GM12878 (cell line): ENCODE measurements around the gene PHOSPHO1. TPM values are rescaled to one million over a fixed set of nuclear protein-coding genes. Genes with fewer than 3 reads are reported as not detected.

ENCODE experiments used
- CREB1 ChIP-seq: IDR thresholded peaks from 2 replicates; pipeline ENCODE4 v1.6.1; 2012; ENCODE audit warnings: low read depth, mild to moderate bottlenecking, inconsistent platforms
- MXI1 ChIP-seq: fragments of 150-350 bp; IDR thresholded peaks from 2 replicates; pipeline ENCODE4 v1.6.1; 2011; ENCODE audit warnings: low read depth, mild to moderate bottlenecking, inconsistent platforms, low read length, improper control_type of control experiment
- PAX8 ChIP-seq: fragments of 450-650 bp; IDR thresholded peaks from 2 replicates; pipeline ENCODE4 v1.6.1; 2017; ENCODE audit warnings: mild to moderate bottlenecking, moderate library complexity
- POLR2AphosphoS5 ChIP-seq: IDR thresholded peaks from 2 replicates; pipeline ENCODE4 v1.6.1; 2011; ENCODE audit warnings: mild to moderate bottlenecking, low read length, inconsistent platforms
- SIX5 ChIP-seq: IDR thresholded peaks from 2 replicates; pipeline ENCODE4 v1.6.1; 2011; ENCODE audit warnings: mild to moderate bottlenecking, low read depth, low read length, moderate library complexity; ENCODE audit not compliant: severe bottlenecking
- SMARCA5 ChIP-seq: fragments of 450-650 bp; IDR thresholded peaks from 2 replicates; pipeline ENCODE4 v1.6.1; 2017; ENCODE audit warnings: mild to moderate bottlenecking
- SMC3 ChIP-seq: IDR thresholded peaks from 2 replicates; pipeline ENCODE4 v1.6.1; 2011; ENCODE audit warnings: low read length, improper control_type of control experiment, borderline replicate concordance
- SUZ12 ChIP-seq: fragments of 200-600 bp; sonication (generic); IDR thresholded peaks from one replicate; pipeline ENCODE4 v1.6.1; 2018; ENCODE audit warnings: antibody characterized with exemption, mild to moderate bottlenecking; ENCODE audit not compliant: unreplicated experiment
- polyA plus RNA-seq, 11 experiments: library from polyadenylated mRNA; depleted of rRNA in 4 of 11; unstranded in 6 of 11; stranded (reverse) in 5 of 11; fragments of >200 nt; fragmentation: Nextera tagmentation in 4 of 11; fragmentation: Illumina TruSeq in 1 of 11; extraction: Ambion mirVana in 4 of 11; extraction: Trizol in 1 of 11; gene quantifications; 1 replicate in 1 of 11; 2 replicates in 10 of 11; pipeline versions ENCODE4 v1.2.1 to v1.2.3, GENCODE V29; 2011 to 2016; ENCODE audit warnings: inconsistent platforms in 2 of 11, missing spikeins in 2 of 11, low read depth in 1 of 11
- total RNA-seq, 4 experiments: library from RNA; depleted of rRNA in 3 of 4; stranded (reverse); fragments of >200 nt in 3 of 4; fragmentation: Illumina TruSeq in 1 of 4; extraction: Trizol in 1 of 4; gene quantifications; 2 replicates each; pipeline versions ENCODE4 v1.2.1 to v1.2.3, GENCODE V29; 2013 to 2021
- TF ChIP-seq, protein P1 (sequence below): fragments of 450-650 bp; formaldehyde crosslinking; IDR thresholded peaks from 2 replicates; pipeline ENCODE4 v1.4.0; 2020; ENCODE audit warnings: mild to moderate bottlenecking, moderate library complexity
- TF ChIP-seq, protein P2 (sequence below): fragments of 450-650 bp; IDR thresholded peaks from 2 replicates; pipeline ENCODE4 v1.6.1; 2017; ENCODE audit warnings: mild to moderate bottlenecking, moderate library complexity
- TF ChIP-seq, protein P3 (sequence below): fragments of 450-650 bp; IDR thresholded peaks from 2 replicates; pipeline ENCODE4 v1.6.1; 2017; ENCODE audit warnings: antibody characterized with exemption, mild to moderate bottlenecking, moderate library complexity
- TF ChIP-seq, protein P4 (sequence below): fragments of 450-650 bp; IDR thresholded peaks from 2 replicates; pipeline ENCODE4 v1.6.1; 2016; ENCODE audit warnings: mild to moderate bottlenecking

Gene PHOSPHO1
- total and polyA plus RNA-seq, 10 of the 15 experiments (the other 5 are each of a cell fraction or from before 2014, with no cell fraction given) = 0.03 to 1.5 (median 0.16) TPM; not detected in 2

DNA sequence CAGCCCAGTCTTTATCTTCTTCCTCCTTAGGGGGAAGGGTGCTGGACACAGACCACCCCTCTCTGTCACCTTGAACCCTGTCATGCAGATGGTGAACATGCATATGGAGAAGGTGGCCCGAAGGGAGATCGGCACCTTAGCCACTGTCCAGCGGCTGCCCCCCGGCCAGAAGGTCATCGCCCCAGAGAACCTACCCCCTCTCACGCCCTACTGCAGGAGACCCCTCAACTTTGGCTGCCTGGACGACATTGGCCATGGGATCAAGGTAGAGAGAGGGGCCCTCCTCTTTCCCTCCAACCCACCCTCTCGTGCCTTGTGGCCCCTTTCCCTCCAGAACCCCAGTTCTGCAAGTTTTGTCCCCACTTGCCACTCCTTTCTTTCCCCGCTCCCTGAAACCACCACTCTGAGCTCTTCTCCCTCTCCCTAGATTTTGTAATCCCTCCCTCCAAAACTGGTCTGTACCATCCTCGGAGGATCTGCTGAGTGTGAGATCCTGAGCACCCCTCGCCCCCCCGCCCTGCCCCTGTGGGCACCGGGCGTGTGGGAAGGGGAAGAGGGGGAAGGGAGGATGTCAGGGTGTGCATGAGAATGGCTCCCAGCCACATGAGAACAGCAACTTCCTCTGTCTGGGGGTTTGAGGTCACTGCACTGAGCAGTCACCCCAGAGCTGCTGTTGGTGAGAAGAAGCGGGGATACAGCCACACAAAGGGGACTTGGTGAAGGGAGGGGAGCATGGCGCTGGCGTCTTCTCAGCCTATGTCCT lies 12.8 kb downstream of the PHOSPHO1 start (continued):
- TF ChIP-seq, protein P1, sequence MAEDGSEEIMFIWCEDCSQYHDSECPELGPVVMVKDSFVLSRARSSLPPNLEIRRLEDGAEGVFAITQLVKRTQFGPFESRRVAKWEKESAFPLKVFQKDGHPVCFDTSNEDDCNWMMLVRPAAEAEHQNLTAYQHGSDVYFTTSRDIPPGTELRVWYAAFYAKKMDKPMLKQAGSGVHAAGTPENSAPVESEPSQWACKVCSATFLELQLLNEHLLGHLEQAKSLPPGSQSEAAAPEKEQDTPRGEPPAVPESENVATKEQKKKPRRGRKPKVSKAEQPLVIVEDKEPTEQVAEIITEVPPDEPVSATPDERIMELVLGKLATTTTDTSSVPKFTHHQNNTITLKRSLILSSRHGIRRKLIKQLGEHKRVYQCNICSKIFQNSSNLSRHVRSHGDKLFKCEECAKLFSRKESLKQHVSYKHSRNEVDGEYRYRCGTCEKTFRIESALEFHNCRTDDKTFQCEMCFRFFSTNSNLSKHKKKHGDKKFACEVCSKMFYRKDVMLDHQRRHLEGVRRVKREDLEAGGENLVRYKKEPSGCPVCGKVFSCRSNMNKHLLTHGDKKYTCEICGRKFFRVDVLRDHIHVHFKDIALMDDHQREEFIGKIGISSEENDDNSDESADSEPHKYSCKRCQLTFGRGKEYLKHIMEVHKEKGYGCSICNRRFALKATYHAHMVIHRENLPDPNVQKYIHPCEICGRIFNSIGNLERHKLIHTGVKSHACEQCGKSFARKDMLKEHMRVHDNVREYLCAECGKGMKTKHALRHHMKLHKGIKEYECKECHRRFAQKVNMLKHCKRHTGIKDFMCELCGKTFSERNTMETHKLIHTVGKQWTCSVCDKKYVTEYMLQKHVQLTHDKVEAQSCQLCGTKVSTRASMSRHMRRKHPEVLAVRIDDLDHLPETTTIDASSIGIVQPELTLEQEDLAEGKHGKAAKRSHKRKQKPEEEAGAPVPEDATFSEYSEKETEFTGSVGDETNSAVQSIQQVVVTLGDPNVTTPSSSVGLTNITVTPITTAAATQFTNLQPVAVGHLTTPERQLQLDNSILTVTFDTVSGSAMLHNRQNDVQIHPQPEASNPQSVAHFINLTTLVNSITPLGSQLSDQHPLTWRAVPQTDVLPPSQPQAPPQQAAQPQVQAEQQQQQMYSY = no peak
- peak; percentile 65 for TF ChIP-seq POLR2AphosphoS5
- TF ChIP-seq SIX5 = no peak
- TF ChIP-seq PAX8 = no peak
- TF ChIP-seq SMC3 = peak; percentile 27; the same call in 1 of the 2 replicates
- TF ChIP-seq, protein P2, sequence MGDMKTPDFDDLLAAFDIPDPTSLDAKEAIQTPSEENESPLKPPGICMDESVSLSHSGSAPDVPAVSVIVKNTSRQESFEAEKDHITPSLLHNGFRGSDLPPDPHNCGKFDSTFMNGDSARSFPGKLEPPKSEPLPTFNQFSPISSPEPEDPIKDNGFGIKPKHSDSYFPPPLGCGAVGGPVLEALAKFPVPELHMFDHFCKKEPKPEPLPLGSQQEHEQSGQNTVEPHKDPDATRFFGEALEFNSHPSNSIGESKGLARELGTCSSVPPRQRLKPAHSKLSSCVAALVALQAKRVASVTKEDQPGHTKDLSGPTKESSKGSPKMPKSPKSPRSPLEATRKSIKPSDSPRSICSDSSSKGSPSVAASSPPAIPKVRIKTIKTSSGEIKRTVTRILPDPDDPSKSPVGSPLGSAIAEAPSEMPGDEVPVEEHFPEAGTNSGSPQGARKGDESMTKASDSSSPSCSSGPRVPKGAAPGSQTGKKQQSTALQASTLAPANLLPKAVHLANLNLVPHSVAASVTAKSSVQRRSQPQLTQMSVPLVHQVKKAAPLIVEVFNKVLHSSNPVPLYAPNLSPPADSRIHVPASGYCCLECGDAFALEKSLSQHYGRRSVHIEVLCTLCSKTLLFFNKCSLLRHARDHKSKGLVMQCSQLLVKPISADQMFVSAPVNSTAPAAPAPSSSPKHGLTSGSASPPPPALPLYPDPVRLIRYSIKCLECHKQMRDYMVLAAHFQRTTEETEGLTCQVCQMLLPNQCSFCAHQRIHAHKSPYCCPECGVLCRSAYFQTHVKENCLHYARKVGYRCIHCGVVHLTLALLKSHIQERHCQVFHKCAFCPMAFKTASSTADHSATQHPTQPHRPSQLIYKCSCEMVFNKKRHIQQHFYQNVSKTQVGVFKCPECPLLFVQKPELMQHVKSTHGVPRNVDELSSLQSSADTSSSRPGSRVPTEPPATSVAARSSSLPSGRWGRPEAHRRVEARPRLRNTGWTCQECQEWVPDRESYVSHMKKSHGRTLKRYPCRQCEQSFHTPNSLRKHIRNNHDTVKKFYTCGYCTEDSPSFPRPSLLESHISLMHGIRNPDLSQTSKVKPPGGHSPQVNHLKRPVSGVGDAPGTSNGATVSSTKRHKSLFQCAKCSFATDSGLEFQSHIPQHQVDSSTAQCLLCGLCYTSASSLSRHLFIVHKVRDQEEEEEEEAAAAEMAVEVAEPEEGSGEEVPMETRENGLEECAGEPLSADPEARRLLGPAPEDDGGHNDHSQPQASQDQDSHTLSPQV = peak; percentile 76; the same call in 1 of the 2 replicates
- TF ChIP-seq, protein P3, sequence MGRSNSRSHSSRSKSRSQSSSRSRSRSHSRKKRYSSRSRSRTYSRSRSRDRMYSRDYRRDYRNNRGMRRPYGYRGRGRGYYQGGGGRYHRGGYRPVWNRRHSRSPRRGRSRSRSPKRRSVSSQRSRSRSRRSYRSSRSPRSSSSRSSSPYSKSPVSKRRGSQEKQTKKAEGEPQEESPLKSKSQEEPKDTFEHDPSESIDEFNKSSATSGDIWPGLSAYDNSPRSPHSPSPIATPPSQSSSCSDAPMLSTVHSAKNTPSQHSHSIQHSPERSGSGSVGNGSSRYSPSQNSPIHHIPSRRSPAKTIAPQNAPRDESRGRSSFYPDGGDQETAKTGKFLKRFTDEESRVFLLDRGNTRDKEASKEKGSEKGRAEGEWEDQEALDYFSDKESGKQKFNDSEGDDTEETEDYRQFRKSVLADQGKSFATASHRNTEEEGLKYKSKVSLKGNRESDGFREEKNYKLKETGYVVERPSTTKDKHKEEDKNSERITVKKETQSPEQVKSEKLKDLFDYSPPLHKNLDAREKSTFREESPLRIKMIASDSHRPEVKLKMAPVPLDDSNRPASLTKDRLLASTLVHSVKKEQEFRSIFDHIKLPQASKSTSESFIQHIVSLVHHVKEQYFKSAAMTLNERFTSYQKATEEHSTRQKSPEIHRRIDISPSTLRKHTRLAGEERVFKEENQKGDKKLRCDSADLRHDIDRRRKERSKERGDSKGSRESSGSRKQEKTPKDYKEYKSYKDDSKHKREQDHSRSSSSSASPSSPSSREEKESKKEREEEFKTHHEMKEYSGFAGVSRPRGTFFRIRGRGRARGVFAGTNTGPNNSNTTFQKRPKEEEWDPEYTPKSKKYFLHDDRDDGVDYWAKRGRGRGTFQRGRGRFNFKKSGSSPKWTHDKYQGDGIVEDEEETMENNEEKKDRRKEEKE = no peak
- TF ChIP-seq, protein P4, sequence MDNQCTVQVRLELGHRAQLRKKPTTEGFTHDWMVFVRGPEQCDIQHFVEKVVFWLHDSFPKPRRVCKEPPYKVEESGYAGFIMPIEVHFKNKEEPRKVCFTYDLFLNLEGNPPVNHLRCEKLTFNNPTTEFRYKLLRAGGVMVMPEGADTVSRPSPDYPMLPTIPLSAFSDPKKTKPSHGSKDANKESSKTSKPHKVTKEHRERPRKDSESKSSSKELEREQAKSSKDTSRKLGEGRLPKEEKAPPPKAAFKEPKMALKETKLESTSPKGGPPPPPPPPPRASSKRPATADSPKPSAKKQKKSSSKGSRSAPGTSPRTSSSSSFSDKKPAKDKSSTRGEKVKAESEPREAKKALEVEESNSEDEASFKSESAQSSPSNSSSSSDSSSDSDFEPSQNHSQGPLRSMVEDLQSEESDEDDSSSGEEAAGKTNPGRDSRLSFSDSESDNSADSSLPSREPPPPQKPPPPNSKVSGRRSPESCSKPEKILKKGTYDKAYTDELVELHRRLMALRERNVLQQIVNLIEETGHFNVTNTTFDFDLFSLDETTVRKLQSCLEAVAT = no peak; the same call in none of the 2 replicates
- TF ChIP-seq MXI1 = no peak
- TF ChIP-seq SMARCA5 = 0 out of 2 replicates have a peak, but pooled peaks have one; percentile 11
- peak; percentile 48 for TF ChIP-seq CREB1
- no peak for TF ChIP-seq SUZ12
